CD4-positive, alpha-beta memory T cell (primary cell): Measurements from ENCODE around the gene GRIA4. TPM values are rescaled to one million over a fixed set of nuclear protein-coding genes. Genes with fewer than 3 reads are reported as not detected.

Source experiments
- CTCF ChIA-PET: fragments of 350-600 bp; sonication (Branson Sonifier 250); formaldehyde crosslinking; loops from one replicate; lab custom pipeline; 2021; ENCODE audit warnings: inconsistent platforms; ENCODE audit not compliant: partially characterized antibody; lab: Charles Lee
- POLR2A ChIA-PET: fragments of 350-600 bp; sonication (Branson Sonifier 250); formaldehyde crosslinking; loops from one replicate; lab custom pipeline; 2021; ENCODE audit not compliant: partially characterized antibody; lab: Charles Lee
- DNase-seq, 5 donors: peaks; one replicate each; pipeline versions ENCODE4 v3.0.0 to v3.0.0-alpha.2; 2020 to 2022; ENCODE audit warnings: mixed read lengths in 1 of 5
- H3K27ac ChIP-seq: one replicate; pipeline ENCODE4 v1.7.0; 2013; ENCODE audit warnings: low read depth, low read length
- H3K27me3 ChIP-seq: 2 replicates; pipeline ENCODE4 v1.7.0; 2013; ENCODE audit warnings: mild to moderate bottlenecking, low read length, moderate library complexity; ENCODE audit not compliant: insufficient read depth
- H3K36me3 ChIP-seq: 2 replicates; pipeline ENCODE4 v1.7.0; 2013; ENCODE audit warnings: mild to moderate bottlenecking, low read length, moderate library complexity; ENCODE audit not compliant: insufficient read depth
- H3K4me1 ChIP-seq: 2 replicates; pipeline ENCODE4 v1.7.0; 2013; ENCODE audit warnings: mild to moderate bottlenecking, low read length, moderate library complexity; ENCODE audit not compliant: insufficient read depth
- H3K4me3 ChIP-seq, 2 donors: one replicate each; pipeline ENCODE4 v1.7.0; 2013; ENCODE audit warnings: low read length in 2 of 2, mild to moderate bottlenecking in 1 of 2
- H3K9me3 ChIP-seq, 2 donors: one replicate each; pipeline ENCODE4 v1.7.0; 2013; ENCODE audit warnings: low read length in 2 of 2, control low read depth in 1 of 2; ENCODE audit not compliant: control insufficient read depth in 1 of 2
- H3K27ac Mint-ChIP-seq, 7 donors: one replicate each; pipeline ENCODE4 v1.8.0; 2020 to 2021; ENCODE audit warnings: mixed read lengths in 7 of 7, mild to moderate bottlenecking in 6 of 7, inconsistent platforms in 3 of 7, moderate library complexity in 3 of 7
- H3K27me3 Mint-ChIP-seq, 2 donors: one replicate each; pipeline ENCODE4 v1.8.0; 2020 to 2021; ENCODE audit warnings: mixed read lengths in 2 of 2
- H3K36me3 Mint-ChIP-seq, 2 donors: one replicate each; pipeline ENCODE4 v1.8.0; 2020 to 2021; ENCODE audit warnings: mixed read lengths in 2 of 2, inconsistent platforms in 1 of 2, mild to moderate bottlenecking in 1 of 2
- H3K4me1 Mint-ChIP-seq, 4 donors: one replicate each; pipeline ENCODE4 v1.8.0; 2020 to 2021; ENCODE audit warnings: mixed read lengths in 4 of 4, mild to moderate bottlenecking in 1 of 4
- H3K4me3 Mint-ChIP-seq, 8 donors: one replicate each; pipeline ENCODE4 v1.8.0; 2020 to 2021; ENCODE audit warnings: mixed read lengths in 8 of 8, mild to moderate bottlenecking in 7 of 8, moderate library complexity in 6 of 8, inconsistent platforms in 3 of 8
- H3K9me3 Mint-ChIP-seq, 8 donors: one replicate each; pipeline ENCODE4 v1.8.0; 2020 to 2021; ENCODE audit warnings: mixed read lengths in 8 of 8, mild to moderate bottlenecking in 5 of 8, inconsistent platforms in 3 of 8, moderate library complexity in 1 of 8
- intact Hi-C: fragments of 100-400 bp; cut with micrococcal nuclease; formaldehyde crosslinking; loops from one replicate; pipeline ENCODE4 v1.15.1; 2023
- polyA plus RNA-seq, 2 donors: library from polyadenylated mRNA; unstranded; fragments of 300-500 nt; fragmentation: Illumina TruSeq; gene quantifications; one replicate each; pipeline ENCODE4 v1.2.3, GENCODE V29; 2021
- total RNA-seq, 2 experiments: library from RNA; stranded (reverse); gene quantifications; one replicate each; pipeline ENCODE4 v1.2.3, GENCODE V29; 2021

The GRIA4 gene
- total and polyA plus RNA-seq, 4 experiments from 2014 or later: not detected

- Mint-ChIP-seq H3K4me3 (no peak overlapping the region), H3K36me3 (no peaks in the 10 kb centered on the region), H3K9me3 (no peaks in the 10 kb centered on the region), H3K27me3 (peaks cover 0 to 3% of the 10 kb centered on the region in 2 donors), H3K4me1 (no peaks in the 10 kb centered on the region), H3K27ac (no peak overlapping the region)
- Histone ChIP-seq H3K4me3 (no peak overlapping the region), H3K9me3 (no peaks in the 10 kb centered on the region), H3K36me3 (no peaks in the 10 kb centered on the region), H3K27ac (no peak overlapping the region), H3K4me1 (no peaks in the 10 kb centered on the region), H3K27me3 (no peaks in the 10 kb centered on the region)
- ChIA-PET CTCF (no interaction called here), POLR2A (no interaction called here)
- DNase-seq: no peak
- intact Hi-C loops: no loop called here
Observed at GRCh38 chr11:105825141-105825540, 215.3 kb downstream of the GRIA4 start.

- no peaks in the 10 kb centered on the region for H3K36me3 Mint-ChIP-seq
Observed at GRCh38 chr11:105827906-105828305, 218.0 kb downstream of the GRIA4 start.

GRCh38 chr11:105829084-105829483, 219.2 kb downstream of the GRIA4 start:
- POLR2A ChIA-PET: no interaction called here

More at GRCh38 chr11:105827906-105828305, 218.0 kb downstream of the GRIA4 start:
- H3K27me3 Mint-ChIP-seq: peaks cover 0 to 5% of the 10 kb centered on the region in 2 donors
- Histone ChIP-seq H3K27ac (no peak overlapping the region), H3K36me3 (no peaks in the 10 kb centered on the region), H3K9me3 (no peaks in the 10 kb centered on the region), H3K4me3 (no peak overlapping the region), H3K27me3 (no peaks in the 10 kb centered on the region), H3K4me1 (no peaks in the 10 kb centered on the region)
- POLR2A ChIA-PET: no interaction called here
- intact Hi-C loops: no loop called here
- H3K9me3 Mint-ChIP-seq: no peaks in the 10 kb centered on the region
- H3K4me3 Mint-ChIP-seq: no peak overlapping the region
- DNase-seq: no peak
- H3K4me1 Mint-ChIP-seq: no peaks in the 10 kb centered on the region
- CTCF ChIA-PET: no interaction called here
- H3K27ac Mint-ChIP-seq: no peak overlapping the region

GRCh38 chr11:105834461-105834860, 224.6 kb downstream of the GRIA4 start:
- Mint-ChIP-seq H3K36me3 (no peaks in the 10 kb centered on the region), H3K27me3 (peaks cover 2 to 4% of the 10 kb centered on the region in 2 donors), H3K4me1 (no peaks in the 10 kb centered on the region), H3K9me3 (no peaks in the 10 kb centered on the region), H3K27ac (no peak overlapping the region), H3K4me3 (no peak overlapping the region)
- no peak overlapping the region for H3K4me3 ChIP-seq
- H3K9me3 ChIP-seq: no peaks in the 10 kb centered on the region
- no peak for DNase-seq
- ChIA-PET POLR2A (no interaction called here), CTCF (no interaction called here)
- H3K27me3 ChIP-seq: no peaks in the 10 kb centered on the region
- no peak overlapping the region for H3K27ac ChIP-seq
- intact Hi-C loops: no loop called here
- no peaks in the 10 kb centered on the region for H3K4me1 ChIP-seq
- H3K36me3 ChIP-seq: no peaks in the 10 kb centered on the region

More at GRCh38 chr11:105829084-105829483, 219.2 kb downstream of the GRIA4 start:
- DNase-seq: no peak
- H3K36me3 ChIP-seq: no peaks in the 10 kb centered on the region
- intact Hi-C loops: no loop called here
- H3K9me3 ChIP-seq: no peaks in the 10 kb centered on the region
- H3K36me3 Mint-ChIP-seq: no peaks in the 10 kb centered on the region
- no peaks in the 10 kb centered on the region for H3K4me1 Mint-ChIP-seq
- no peak overlapping the region for H3K27ac ChIP-seq
- CTCF ChIA-PET: no interaction called here
- H3K27me3 Mint-ChIP-seq: peaks cover 0 to 5% of the 10 kb centered on the region in 2 donors
- no peaks in the 10 kb centered on the region for H3K9me3 Mint-ChIP-seq
- H3K27ac Mint-ChIP-seq: no peak overlapping the region
- H3K4me3 ChIP-seq: no peak overlapping the region
- no peak overlapping the region for H3K4me3 Mint-ChIP-seq
- H3K27me3 ChIP-seq: no peaks in the 10 kb centered on the region
- H3K4me1 ChIP-seq: no peaks in the 10 kb centered on the region

- ChIA-PET POLR2A (no interaction called here), CTCF (no interaction called here)
- peaks cover 0 to 4% of the 10 kb centered on the region in 2 donors for H3K27me3 Mint-ChIP-seq
- no peak overlapping the region for H3K27ac ChIP-seq
- H3K9me3 Mint-ChIP-seq: no peaks in the 10 kb centered on the region
- no peak overlapping the region for H3K4me3 Mint-ChIP-seq
- no peaks in the 10 kb centered on the region for H3K36me3 ChIP-seq
- intact Hi-C loops: no loop called here
- H3K4me1 ChIP-seq: no peaks in the 10 kb centered on the region
- H3K27me3 ChIP-seq: no peaks in the 10 kb centered on the region
- no peak for DNase-seq
- H3K9me3 ChIP-seq: no peaks in the 10 kb centered on the region
- no peak overlapping the region for H3K4me3 ChIP-seq
- no peak overlapping the region for H3K27ac Mint-ChIP-seq
- no peaks in the 10 kb centered on the region for H3K36me3 Mint-ChIP-seq
- H3K4me1 Mint-ChIP-seq: no peaks in the 10 kb centered on the region
Observed at GRCh38 chr11:105838668-105839384, 229.0 kb downstream of the GRIA4 start.

- H3K4me3 ChIP-seq: no peak overlapping the region
- no peaks in the 10 kb centered on the region for H3K4me1 Mint-ChIP-seq
- peaks cover 4 to 7% of the 10 kb centered on the region in 2 donors for H3K27me3 Mint-ChIP-seq
- H3K36me3 Mint-ChIP-seq: no peaks in the 10 kb centered on the region
- intact Hi-C loops: no loop called here
- H3K27ac ChIP-seq: no peak overlapping the region
- CTCF ChIA-PET: no interaction called here
- no peak overlapping the region for H3K27ac Mint-ChIP-seq
- H3K36me3 ChIP-seq: no peaks in the 10 kb centered on the region
- no peak overlapping the region for H3K4me3 Mint-ChIP-seq
- H3K27me3 ChIP-seq: no peaks in the 10 kb centered on the region
- POLR2A ChIA-PET: no interaction called here
- DNase-seq: no peak
- no peaks in the 10 kb centered on the region for H3K9me3 ChIP-seq
- peaks cover 0 to 3% (median 0%) of the 10 kb centered on the region in 8 donors for H3K9me3 Mint-ChIP-seq
- no peaks in the 10 kb centered on the region for H3K4me1 ChIP-seq
Observed at GRCh38 chr11:105840391-105840790, 230.5 kb downstream of the GRIA4 start.

GRCh38 chr11:105852403-105852802, 242.5 kb downstream of the GRIA4 start:
- no peaks in the 10 kb centered on the region for H3K4me1 ChIP-seq
- H3K4me3 Mint-ChIP-seq: no peak overlapping the region
- H3K27me3 Mint-ChIP-seq: peaks cover 4 to 5% of the 10 kb centered on the region in 2 donors
- intact Hi-C loops: no loop called here
- no peaks in the 10 kb centered on the region for H3K36me3 Mint-ChIP-seq
- H3K27ac ChIP-seq: no peak overlapping the region
- ChIA-PET POLR2A (no interaction called here), CTCF (interaction anchor here (4.1 kb wide), 1 partner anchor 11 kb away, joined by 17 read pairs; no protein-coding TSS in a partner anchor)
- H3K9me3 Mint-ChIP-seq: no peaks in the 10 kb centered on the region
- no peaks in the 10 kb centered on the region for H3K27me3 ChIP-seq
- no peaks in the 10 kb centered on the region for H3K9me3 ChIP-seq
- no peak overlapping the region for H3K27ac Mint-ChIP-seq
- no peaks in the 10 kb centered on the region for H3K4me1 Mint-ChIP-seq
- DNase-seq: no peak
- no peaks in the 10 kb centered on the region for H3K36me3 ChIP-seq
- H3K4me3 ChIP-seq: no peak overlapping the region
